Activated CD4-positive, alpha-beta T cell treated with anti-CD3 and anti-CD28 coated beads for 24 hours (primary cell): ENCODE results near the gene NTM.

Source experiments
- DNase-seq, 2 donors: peaks; one replicate each; pipeline ENCODE4 v3.0.0-alpha.2; 2020; ENCODE audit warnings: low read depth in 2 of 2

The NTM gene

DNA sequence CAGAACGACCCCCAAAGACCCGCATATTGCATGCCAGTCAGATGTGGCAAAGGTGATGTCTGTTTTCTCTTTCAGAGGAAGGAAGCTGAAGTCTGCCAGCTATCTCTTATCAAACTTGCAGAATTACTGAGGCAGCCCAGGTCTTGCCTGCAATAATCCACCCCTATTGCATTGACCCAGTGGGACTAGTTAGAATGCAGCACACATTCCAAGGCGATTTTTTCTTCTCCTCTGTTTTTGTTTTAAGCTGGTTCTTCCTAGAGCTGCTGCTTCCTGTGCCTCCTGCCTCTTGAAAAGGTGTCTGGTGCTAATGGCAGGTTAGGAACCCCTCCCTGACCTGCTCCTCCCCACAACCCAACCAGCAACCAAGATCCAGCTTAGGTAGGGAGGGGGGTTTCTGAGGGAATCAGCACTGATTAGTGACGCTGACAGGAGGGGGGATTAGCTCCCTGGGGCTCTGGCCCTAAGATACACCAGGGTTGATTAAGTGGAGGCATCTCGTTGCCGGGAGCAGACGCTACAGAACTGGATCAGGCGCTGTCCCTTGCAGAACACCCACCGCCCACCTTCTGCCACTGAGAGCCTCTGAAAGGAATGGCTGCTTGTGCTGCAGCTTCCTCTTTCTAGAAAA, 2.8 kb downstream of the NTM start:
- DNase-seq: no peak

GRCh38 chr11:131373756-131374155, 3.3 kb downstream of the NTM start:
- no peak for DNase-seq

GRCh38 chr11:131375421-131375820, 5.0 kb downstream of the NTM start:
- no peak for DNase-seq

- no peak for DNase-seq
Measured at GRCh38 chr11:131375915-131376314, 5.5 kb downstream of the NTM start.

GRCh38 chr11:131378931-131379330, 8.5 kb downstream of the NTM start:
- no peak for DNase-seq

DNA sequence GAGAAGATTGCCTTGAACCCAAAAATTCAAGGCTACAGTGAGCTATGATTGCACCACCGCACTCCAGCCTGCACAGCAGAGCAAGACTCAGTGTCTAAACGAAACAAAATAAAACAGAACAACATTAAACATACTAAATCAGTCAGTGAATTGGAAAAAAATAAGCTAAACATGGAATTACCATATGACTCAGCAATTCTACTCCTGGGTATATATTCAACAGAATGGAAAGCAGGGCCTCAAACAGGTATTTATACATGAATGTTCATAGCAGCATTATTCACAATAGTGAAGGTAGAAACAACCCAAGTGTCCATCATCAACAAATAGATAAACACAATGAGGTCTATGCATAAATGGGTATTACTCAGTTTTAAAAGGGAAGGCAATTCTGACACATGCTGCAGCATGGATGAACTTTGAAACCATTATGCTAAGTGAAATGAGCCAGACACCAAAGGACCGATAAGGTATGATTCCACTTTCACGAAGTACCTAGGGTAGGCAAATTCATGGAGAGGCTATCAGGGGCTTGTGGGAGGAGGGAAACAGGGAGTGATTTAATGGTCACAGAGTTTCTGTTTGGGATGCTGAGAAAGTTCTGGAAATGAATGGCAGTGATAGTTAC, 15.5 kb downstream of the NTM start:
- DNase-seq: no peak

DNA sequence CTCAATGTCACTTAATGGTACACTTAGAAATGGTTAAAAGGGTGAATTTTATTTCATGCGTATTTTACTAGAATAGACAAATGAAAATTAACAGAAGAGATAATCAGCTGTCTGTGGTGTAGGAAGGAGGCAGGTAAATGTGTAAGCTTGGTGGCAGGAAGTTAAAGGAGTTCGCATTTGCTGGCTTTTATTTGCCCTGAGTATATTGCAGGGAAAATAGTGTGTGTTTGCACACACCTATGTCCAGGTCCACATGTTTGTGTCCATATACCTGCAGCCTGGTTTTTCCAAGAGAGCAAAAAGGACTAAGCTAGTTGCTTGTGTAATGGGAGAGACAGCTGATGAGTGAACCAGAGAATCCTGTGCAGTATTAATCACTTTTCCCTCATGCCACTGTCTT, 16.0 kb downstream of the NTM start:
- DNase-seq: no peak

DNA sequence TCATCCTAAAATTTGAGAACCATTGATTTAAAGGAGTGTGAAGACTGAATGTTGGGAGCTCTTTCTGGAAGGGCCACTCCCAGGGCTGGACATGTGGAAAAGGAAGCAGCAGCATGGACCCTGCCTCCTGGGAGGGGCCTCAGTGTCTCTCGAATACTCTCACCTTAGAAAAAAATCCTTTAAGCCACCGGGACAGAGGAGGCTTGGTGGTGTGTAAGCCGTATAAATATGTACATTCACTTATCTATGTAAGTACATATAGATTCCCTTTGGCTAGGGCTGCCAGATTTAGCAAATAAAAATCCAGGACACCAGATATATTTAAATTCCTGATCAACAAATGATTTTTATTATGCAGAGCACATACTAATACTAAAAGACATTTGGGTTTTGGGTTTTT, 17.6 kb downstream of the NTM start:
- DNase-seq: no peak

GRCh38 chr11:131389582-131389981, 19.2 kb downstream of the NTM start:
- DNase-seq: no peak

DNA sequence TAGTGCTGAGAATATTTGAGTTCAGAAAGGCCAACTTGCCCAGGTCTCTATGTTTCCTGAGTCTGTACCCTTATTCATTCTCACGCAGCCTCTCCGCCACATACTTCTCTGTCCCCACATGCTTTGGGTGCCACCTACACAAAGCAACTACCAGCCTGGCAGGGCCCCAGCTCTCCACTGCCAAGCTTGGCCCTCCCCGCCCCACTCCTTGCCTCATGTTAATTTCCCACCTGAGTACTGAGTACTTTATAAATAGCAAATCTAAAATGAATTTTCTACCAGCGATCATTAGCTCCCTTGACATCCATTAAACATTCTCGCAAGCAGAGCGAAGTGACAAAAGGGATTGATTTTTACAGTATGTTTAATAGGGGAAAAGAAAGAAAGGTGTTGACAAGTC, 20.8 kb downstream of the NTM start:
- DNase-seq: no peak

DNA sequence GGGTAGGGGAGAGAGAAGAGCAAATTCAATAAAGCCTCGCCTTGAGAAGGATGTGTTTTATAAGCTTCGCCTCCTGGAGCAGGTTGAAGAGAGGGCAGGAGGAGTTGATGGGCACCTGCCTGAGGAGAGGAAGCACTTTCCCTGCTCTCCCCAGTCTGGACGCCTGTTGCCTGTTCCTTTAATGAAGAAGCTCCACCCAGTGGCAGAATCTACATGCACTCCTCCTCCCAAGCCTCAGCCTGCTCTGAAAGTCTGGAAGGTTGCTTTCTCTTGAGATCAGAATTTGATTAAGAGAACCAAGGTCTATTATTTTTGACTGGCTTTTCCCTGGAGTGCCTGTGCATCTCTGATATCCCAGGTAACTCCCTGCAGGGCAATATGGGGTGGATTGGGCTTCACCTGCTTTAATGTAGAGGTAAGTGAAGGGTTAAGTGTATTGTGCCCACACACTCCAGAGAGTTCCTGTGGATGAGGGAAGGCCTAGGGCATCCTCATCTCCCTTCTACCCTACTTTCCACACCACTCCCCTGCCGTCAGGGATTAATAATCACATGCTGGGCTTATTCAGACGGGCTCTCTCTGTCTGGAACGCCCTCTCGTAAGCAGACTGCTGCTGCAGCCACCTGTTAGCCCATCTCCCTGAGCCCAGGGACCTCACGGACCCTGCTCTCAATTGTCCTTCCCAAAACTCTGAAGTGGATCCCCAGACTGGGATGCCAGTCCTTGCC, 22.3 kb downstream of the NTM start:
- DNase-seq: no peak

GRCh38 chr11:131393691-131394090, 23.3 kb downstream of the NTM start:
- no peak for DNase-seq

GRCh38 chr11:131397675-131398074, 27.3 kb downstream of the NTM start:
- DNase-seq: no peak

- no peak for DNase-seq
Measured at GRCh38 chr11:131402040-131402439, 31.6 kb downstream of the NTM start.

GRCh38 chr11:131404010-131404409, 33.6 kb downstream of the NTM start:
- DNase-seq: no peak

DNA sequence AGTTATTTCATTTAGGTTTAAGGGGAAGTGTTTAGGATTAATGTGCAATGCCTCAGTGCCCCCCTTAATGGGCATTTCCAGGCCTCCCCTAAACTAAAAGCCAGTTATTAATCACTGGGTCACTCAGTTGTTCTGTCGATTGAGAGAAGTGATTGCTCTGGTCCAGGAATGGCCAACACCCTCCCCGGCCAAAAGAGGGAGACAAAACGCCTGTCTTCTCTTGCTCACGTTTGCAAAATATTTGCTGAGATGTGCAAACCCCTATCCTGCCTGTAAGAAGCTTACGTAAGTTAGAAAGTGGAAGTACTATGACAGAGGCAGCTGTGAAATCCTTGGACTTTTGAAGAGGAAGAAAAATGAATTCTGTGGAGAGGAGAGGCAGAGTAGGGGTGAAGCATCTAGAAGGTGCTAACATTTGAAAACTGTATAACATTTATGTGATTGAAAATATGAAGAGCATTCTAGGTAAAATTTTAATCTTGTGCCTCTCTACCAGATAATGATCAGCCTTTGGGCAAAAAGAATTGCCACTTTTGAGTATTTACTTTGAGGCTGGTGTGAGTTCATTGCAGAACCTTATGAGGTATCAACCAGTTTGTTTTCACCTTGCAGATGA, 37.7 kb downstream of the NTM start:
- no peak for DNase-seq

DNA sequence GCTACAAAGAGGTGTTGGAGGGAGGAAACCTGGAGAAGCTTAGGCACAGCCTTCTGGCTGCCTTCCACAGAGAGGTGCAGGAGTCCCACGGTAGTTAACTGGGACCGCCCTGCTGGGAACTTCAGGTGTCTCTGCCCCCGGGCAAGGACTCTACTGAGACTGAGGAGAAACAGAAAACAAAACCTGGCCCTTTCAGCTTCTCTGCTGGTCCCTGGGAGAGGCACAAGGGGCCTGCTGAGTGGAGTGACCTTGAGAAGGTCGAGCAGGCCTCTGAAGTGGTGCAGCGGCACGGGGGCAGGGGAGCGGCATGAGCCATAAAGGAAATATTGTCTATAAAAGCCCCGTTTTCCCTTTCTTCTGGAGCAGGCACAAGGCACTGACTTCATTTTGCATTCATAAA, 38.9 kb downstream of the NTM start:
- DNase-seq: no peak

DNA sequence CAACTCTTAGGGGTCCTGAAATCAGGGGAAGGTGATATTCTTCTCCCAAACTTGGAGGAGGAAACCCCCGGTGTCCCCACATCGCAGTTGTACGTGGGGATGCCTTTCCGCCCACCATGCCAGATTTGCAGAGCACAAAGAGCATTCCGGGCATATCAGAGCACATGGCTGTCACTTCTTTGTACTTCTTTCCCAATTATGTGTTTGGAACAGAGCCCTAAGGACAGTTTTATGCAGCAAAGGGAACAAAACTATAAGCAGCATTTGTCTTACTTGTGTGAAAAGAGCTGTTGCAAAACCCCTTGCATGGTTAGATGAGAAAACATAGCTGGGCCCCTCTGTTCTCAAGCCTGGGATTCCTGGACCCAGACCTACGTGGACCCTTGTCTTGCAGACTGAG, 41.2 kb downstream of the NTM start:
- DNase-seq: no peak

DNA sequence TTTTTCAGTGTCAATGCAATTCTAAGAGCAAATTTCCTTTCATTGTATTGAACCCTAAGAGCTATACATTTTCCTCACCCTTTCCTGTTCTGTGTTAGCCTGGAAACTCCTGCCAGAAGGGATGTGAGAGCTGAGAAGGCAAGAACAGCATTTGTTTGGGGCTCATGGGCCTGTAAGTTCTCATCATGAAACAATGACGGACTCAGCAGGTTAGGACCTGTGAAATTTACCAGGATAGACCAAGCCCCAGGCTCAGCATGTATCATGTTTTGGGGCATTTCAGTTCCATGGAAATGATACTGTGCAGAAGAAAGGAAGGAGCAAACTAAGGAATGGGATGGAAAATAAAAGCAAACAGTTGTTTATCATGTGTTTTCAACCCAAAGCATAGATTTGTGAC, 41.6 kb downstream of the NTM start:
- no peak for DNase-seq

DNA sequence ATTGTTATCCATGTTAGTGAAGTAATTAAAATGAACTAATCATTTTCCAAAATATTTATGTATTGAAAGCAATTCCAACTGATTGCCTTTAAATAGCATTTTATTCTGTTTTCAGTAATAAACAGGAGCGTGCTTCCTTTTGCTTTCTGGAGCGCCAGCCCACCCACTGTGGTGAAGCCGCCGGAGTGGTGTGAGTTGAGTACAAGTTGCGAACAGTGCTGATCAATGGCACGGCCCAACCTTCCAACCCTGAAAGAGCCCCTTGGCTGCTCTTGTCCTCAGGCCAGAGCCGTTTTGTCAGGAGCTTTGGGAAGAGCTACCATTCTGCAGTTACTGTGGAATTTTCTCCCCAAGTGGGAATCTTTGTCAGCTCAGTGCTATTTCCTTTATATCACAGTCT, 42.8 kb downstream of the NTM start:
- no peak for DNase-seq

DNA sequence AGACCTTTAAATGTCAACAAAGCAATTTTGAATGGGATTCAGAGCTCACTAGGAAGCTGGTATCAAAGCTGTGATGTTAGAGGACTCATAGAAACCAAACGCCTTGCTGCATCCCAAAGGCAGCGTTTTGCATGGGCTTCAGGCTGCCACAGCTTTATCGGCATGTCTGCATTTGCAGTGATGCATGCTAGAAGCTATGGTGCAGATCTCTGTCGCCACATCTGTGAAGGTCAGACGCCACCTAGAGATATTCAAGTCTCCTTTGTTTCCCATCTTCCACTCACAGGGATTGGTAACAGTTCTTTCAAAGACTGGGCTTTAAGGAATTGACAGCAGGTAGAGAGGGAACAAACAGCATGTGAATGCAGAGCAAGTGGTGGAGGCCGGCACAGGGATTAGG, 47.8 kb downstream of the NTM start:
- no peak for DNase-seq

- no peak for DNase-seq
Measured at GRCh38 chr11:131421066-131421855, 50.8 kb downstream of the NTM start.
